Measurements from ENCODE around the gene OBSCN.

- TF ChIP-seq POLR2AphosphoS5 (IDR thresholded peaks at IDR 0.05; ENCODE audit: low read depth, low read length) (no peak), POLR2A (IDR thresholded peaks at IDR 0.05; ENCODE audit: low read depth, low read length) (no peak), TAF1 (IDR thresholded peaks at IDR 0.05; ENCODE audit: low read depth, low read length) (no peak), PAX5 (IDR thresholded peaks at IDR 0.05; ENCODE audit: insufficient read depth, low read length, severe bottlenecking) (no peak)
Measured at GRCh38 chr1:228336308-228337030, 128.6 kb downstream of the OBSCN start.

All from GM12891 (cell line).